Left ventricle myocardium inferior (tissue), 1 donor: ENCODE results near the gene SH3BP5L. TPM values are rescaled to one million over a fixed set of nuclear protein-coding genes. Genes with fewer than 3 reads are reported as not detected.

Experiments
- DNase-seq: peaks from one replicate; pipeline ENCODE4 v3.0.0-alpha.2; 2020
- H3K27ac ChIP-seq: fragments of 200-600 bp; replicated peaks from 2 replicates; pipeline ENCODE4 v1.8.0; 2021
- H3K27me3 ChIP-seq: fragments of 200-600 bp; 2 replicates; pipeline ENCODE4 v1.8.0; 2021; ENCODE audit warnings: low read depth
- H3K36me3 ChIP-seq: fragments of 200-600 bp; 2 replicates; pipeline ENCODE4 v1.8.0; 2021
- H3K4me1 ChIP-seq: fragments of 200-600 bp; 2 replicates; pipeline ENCODE4 v1.8.0; 2021
- H3K4me3 ChIP-seq: fragments of 200-600 bp; 2 replicates; pipeline ENCODE4 v1.8.0; 2021; ENCODE audit warnings: mild to moderate bottlenecking, moderate library complexity
- H3K9me3 ChIP-seq: fragments of 200-600 bp; replicated peaks from 2 replicates; pipeline ENCODE4 v1.8.0; 2021
- intact Hi-C: fragments of 100-400 bp; cut with micrococcal nuclease; formaldehyde crosslinking; loops from one replicate; pipeline ENCODE4 v1.11.0; 2022
- total RNA-seq: library from RNA; stranded (reverse); fragmentation: NEBNext Ultra II Directional; extraction: Animal tissue kit (Norgen Biotek cat#: 25700); gene quantifications from one replicate; pipeline ENCODE4 v1.2.1, GENCODE V29; 2021
- TF ChIP-seq, protein P1 (sequence below): fragments of 200-600 bp; IDR thresholded peaks from 2 replicates; pipeline ENCODE4 v1.8.0; 2021; ENCODE audit warnings: antibody characterized with exemption, mild to moderate bottlenecking, borderline replicate concordance
- donor health status: DM: no; HTN: yes; CAD: no; lungs with severe emphysema.

SH3BP5L gene
- total RNA-seq, 1 donor from 2014 or later, result 18.0 TPM

DNA sequence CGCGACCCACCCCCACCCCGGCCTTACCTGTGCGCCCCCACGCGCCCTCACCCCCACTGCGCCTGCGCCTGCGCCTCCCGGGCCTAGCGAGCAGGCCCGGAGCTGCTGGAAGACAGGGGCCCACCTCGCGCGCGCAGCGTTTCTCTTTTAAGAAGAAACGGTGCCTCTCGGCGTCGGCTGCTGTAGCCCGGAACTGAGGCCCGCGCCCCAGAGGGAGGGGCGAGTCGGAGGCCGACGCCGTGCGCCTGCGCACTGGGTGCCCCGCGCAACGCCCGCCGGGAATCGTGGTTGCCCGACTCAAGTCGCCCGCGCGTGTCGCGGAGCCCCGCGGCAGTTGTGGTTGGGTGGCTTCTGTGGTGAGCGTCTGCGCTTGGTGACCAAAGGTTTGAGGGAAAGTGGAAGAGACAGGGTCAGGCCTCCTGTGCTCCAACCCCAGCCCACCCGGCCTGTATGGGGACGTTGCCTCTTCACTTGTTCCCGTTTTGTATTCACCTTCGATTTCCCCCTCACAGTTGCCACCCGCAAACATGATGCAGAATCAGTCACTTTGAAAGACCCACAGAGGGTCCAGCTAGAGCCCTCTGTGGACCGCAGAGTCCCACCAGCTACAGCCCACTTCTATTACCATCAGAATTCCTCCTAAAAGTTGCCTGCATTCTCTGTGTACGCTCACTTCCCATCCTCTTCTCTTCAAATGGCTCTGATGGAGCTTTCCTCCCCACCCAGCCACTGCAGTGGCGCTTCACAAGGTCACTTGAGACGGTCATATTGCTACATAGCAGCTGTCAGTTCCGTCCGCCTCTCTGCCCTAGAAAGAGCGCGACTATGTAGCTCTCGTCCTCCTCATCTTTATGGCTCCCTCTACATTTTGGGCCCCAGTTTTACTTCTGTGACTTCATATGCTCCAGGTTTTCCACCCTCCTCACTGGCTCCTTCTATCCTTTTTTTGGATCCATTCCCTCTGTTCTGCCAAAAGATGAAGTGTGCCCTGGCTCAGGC is 33.5 kb upstream of the SH3BP5L start, which contains the start of gene ZNF692:
Gene ZNF692, minus strand, starts transcription at position 195 of the 999 bp plus-strand sequence. CDS start 776 bp downstream, outside the sequence.
- peak; percentile 98 for DNase-seq
- intact Hi-C loops, result no loop called here
- H3K9me3 ChIP-seq, result no peaks in the 10 kb centered on the region
- TF ChIP-seq, protein P1, sequence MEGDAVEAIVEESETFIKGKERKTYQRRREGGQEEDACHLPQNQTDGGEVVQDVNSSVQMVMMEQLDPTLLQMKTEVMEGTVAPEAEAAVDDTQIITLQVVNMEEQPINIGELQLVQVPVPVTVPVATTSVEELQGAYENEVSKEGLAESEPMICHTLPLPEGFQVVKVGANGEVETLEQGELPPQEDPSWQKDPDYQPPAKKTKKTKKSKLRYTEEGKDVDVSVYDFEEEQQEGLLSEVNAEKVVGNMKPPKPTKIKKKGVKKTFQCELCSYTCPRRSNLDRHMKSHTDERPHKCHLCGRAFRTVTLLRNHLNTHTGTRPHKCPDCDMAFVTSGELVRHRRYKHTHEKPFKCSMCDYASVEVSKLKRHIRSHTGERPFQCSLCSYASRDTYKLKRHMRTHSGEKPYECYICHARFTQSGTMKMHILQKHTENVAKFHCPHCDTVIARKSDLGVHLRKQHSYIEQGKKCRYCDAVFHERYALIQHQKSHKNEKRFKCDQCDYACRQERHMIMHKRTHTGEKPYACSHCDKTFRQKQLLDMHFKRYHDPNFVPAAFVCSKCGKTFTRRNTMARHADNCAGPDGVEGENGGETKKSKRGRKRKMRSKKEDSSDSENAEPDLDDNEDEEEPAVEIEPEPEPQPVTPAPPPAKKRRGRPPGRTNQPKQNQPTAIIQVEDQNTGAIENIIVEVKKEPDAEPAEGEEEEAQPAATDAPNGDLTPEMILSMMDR, result peak; percentile 16
- peaks cover 6% of the 10 kb centered on the region for H3K36me3 ChIP-seq
- H3K4me3 ChIP-seq, result peak within 1 kb of the TSS; percentile 75
- H3K27me3 ChIP-seq, result no peaks in the 10 kb centered on the region
- peak within 1 kb of the TSS; percentile 96 for H3K27ac ChIP-seq
- peaks cover 39% of the 10 kb centered on the region for H3K4me1 ChIP-seq

DNA sequence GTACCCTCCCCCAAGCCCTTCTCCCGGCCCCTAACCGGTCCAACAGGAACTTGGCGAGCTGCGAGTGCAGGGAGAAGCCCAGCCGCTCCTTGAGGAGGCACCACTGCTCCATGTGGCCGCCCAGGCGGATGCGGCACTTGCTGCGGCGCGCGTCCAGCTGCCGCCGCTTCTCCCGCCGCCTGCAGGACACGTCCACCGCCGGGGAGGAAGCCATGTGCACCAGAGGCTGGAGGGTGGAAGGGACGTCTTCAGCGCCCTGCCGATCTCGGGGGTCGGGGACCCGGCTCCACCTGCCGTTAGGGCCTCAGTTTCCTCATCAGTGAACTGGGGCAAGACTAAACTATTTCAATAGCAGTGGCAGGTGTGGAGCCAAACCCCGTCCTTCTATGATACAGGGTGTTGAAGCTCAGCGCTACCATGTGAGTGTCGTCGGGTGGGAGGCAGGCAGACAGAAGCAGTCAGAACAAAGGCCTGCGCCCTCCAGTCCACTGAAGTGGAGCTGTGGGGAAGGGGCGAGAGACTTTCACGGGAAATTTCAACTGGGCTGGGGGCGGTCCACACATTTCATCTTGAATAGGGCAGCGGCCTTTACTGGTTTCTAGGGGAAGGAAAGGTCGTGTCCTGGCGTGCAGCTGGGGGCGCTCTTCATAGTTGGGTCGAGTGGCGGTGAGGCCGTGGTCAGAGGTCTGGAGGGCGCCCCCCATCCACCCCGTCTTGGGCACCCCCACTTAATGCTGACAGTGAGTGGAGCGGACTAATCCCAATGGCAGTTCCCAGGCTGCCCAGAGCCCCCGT is 32.6 kb upstream of the SH3BP5L start:
- intact Hi-C loops, result no loop called here
- no peaks in the 10 kb centered on the region for H3K9me3 ChIP-seq
- peak overlapping the region; percentile 75 for H3K4me3 ChIP-seq
- H3K36me3 ChIP-seq, result peaks cover 14% of the 10 kb centered on the region
- no peaks in the 10 kb centered on the region for H3K27me3 ChIP-seq
- peak overlapping the region; percentile 96 for H3K27ac ChIP-seq
- DNase-seq, result peak; percentile 64
- TF ChIP-seq, protein P1, result peak; percentile 61
- peaks cover 30% of the 10 kb centered on the region for H3K4me1 ChIP-seq

DNA sequence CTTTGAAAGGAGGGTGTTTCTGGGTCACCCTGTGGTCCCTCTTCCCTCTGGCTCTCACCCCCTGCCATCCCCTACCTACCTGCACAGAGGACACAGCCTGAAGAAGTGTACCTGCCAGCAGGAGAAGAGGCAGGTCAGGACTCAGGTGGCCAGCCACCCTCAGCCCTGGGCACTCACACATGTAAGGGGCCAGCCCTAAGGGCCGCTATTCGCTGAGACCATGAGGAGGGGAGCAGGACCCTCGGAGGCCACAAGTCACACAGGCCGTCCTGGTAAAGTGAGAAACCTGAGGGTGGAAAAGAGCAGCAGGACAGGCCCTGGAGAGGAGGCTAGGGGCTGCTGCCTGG is 32.0 kb upstream of the SH3BP5L start:
- H3K4me3 ChIP-seq, result peak overlapping the region; percentile 75
- H3K9me3 ChIP-seq, result no peaks in the 10 kb centered on the region
- TF ChIP-seq, protein P1, result no peak
- H3K27me3 ChIP-seq, result no peaks in the 10 kb centered on the region
- H3K27ac ChIP-seq, result peak overlapping the region; percentile 96
- H3K4me1 ChIP-seq, result peaks cover 24% of the 10 kb centered on the region
- H3K36me3 ChIP-seq, result peaks cover 14% of the 10 kb centered on the region
- DNase-seq, result no peak
- intact Hi-C loops, result no loop called here

DNA sequence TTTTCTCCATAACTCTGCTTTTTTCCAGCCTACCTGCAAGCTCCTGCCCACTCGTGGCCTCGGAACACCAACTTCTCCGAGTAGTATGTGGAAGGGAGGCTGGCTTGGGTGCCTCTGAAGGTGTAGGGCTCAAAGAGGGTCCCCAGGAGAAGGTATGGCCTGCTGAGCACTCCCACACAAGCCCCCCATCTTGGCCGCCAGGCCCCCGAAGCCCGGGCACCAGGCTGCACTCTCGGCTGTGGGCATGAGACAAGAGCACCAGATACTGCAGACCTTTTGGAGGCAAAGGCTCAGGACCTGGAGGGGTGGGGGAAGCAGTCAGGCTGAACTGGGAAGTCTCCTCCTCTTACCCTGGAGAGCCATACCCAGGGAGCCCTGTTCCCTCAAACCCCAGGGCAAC is 31.5 kb upstream of the SH3BP5L start:
- DNase-seq, result no peak

DNA sequence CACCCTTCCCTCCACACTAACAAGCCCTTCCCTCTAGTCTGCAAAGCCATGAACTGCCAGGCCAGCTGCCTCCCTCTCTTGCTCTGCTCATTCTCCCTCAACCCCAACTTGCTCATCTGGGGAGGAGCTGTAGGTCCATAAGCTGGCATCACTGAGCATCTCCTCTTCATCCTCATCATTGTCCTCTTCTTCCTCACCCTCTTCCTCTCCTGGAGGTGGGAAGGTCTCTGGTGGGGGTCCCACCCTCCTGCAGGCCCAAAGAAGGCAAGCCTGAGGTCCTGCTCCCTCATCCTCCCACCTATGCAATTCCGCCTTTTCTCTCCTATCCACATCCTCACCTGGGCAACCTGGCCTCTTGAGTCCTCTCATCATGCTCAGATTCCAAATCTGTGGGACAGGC is 30.5 kb upstream of the SH3BP5L start:
- H3K27me3 ChIP-seq, result no peaks in the 10 kb centered on the region
- H3K36me3 ChIP-seq, result peaks cover 14% of the 10 kb centered on the region
- no peak for DNase-seq

More for the DNA sequence above, 31.5 kb upstream of the SH3BP5L start:
- TF ChIP-seq, protein P1, result no peak
- Histone ChIP-seq H3K36me3 (peaks cover 14% of the 10 kb centered on the region), H3K27ac (no peak overlapping the region), H3K27me3 (no peaks in the 10 kb centered on the region), H3K9me3 (no peaks in the 10 kb centered on the region), H3K4me1 (peaks cover 21% of the 10 kb centered on the region), H3K4me3 (no peak overlapping the region)
- intact Hi-C loops, result no loop called here

More for the DNA sequence above, 30.5 kb upstream of the SH3BP5L start:
- no peak overlapping the region for H3K4me3 ChIP-seq
- peaks cover 21% of the 10 kb centered on the region for H3K4me1 ChIP-seq
- no peak overlapping the region for H3K27ac ChIP-seq
- intact Hi-C loops, result no loop called here
- no peaks in the 10 kb centered on the region for H3K9me3 ChIP-seq
- TF ChIP-seq, protein P1, result no peak
